ENCODE results near the gene TSACC.
A peak's percentile ranks its signal among the peaks of the same experiment; 100 is the strongest.
"Not testable (repeated sequence)": the region's sequence is repeated elsewhere in the genome, so short reads cannot be mapped to it uniquely, and the experiment has no call there.

Gene TSACC

DNA sequence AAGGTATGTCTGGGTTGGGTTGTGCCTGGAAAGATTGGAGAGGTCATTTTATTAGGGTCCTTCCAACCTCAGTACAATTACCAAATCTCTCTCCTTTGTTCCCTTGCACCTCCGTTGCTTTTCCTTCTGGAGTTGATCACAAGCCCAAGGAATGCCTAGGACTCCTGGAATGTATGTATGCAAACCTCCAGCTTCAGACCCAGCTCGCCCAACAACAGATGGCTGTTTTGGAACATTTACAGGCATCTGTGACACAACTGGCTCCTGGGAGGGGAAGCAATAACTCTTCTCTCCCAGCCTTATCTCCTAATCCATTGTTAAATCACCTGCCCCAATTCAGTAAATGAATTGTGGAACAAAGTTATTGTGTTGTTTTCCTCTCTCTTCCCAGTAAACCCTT, 8.3 kb downstream of the TSACC start:
- no peak for DNase-seq (ENCODE audit: low read depth)

DNA sequence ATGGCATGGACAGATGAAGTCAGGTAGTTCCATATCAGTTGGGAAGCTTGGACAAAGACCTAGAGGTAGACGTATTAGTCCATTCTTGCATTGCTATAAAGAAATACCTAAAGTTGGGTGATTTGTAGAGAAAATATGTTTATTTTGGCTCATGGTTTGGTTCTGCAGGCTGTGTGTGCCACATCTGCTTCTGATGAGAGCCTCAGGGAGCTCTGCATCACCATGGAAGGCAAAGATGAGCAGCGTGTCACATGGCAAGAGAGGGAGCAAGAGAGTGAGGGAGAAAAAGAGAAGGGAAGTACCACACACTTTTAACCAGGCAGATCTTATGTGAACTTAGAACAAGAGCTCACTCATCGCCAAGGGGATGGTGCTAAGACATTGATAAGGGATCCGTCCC, 9.0 kb downstream of the TSACC start:
- no peak for DNase-seq (ENCODE audit: low read depth)

DNA sequence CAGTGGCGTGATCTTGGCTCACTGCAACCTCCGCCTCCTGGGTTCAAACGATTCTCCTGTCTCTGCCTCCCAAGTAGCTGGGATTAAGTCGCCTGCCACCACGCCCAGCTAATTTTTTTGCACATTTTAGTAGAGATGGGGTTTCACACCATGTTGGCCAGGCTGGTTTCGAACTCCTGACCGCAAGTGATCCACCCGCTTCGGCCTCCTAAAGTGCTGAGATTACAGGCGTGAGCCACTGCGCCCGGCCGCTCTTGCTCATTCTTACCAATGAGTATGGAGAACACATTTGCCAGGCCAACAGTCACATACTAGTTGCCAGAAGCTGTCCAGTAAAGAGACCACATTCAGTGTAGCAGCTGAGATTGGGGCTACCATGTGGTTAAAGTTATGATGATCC, 14.2 kb downstream of the TSACC start:
- DNase-seq (ENCODE audit: low read depth), result not testable (repeated sequence)

DNA sequence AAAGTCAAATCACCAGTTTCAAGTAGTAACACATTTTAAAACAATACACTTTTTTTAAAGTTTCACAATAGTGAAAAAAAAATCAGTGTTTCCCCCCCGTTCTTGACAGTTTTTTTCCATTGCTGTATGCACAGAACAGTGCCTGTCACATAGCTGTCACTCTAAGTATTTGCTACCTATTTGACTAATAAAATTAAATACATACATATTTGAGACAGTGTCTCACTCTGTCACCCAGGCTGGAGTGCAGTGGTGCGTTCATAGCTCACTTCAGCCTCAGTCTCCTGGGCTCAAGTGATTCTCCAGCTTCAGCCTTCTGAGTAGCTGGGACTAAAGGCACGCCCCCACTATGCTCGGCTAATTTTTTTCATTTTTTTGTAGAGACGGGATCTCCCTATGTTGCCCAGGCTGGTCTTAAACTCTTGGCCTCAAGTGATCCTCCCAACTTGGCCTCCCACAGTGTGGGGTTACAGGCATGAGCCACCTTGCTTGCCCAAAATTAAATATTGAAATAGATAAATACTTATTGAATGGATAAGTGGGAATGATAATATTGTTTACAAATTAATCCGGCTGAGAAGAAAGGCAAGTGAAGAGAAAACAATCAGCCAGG, 18.0 kb downstream of the TSACC start:
- no peak for DNase-seq (ENCODE audit: low read depth)

DNA sequence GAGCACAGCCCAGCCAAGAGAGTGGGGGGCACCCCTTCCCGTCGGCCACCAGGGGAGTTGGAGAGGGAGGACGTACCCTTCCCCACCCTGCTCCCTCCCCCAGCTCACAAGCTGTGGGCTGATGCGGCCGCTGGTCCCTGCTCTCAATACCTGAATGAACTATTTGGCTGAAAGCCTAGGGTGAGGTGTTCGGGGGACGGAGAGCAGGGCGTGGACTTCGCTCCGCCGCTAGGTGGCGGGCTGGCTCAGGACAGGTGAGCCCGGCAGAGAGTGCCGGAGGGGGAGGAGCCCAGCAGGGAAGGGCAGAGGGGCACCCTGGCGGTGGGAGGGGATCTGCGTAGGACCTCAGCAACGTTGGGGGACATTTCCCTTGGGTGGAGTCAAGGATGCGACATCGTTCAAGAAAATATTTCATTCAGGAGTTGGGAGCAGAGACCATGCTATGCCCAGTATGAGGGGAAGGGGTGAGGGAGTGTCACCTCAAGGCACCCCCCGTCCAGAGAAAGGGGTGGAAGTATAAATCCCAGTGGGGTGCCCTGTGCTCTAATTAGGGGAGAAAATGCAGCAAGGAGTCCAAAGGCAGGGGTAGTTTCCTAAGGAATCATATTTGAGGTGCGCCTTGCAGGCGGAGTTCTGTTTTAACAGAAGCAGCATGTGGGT, 18.7 kb downstream of the TSACC start:
- DNase-seq (ENCODE audit: low read depth), result peak; percentile 38

DNA sequence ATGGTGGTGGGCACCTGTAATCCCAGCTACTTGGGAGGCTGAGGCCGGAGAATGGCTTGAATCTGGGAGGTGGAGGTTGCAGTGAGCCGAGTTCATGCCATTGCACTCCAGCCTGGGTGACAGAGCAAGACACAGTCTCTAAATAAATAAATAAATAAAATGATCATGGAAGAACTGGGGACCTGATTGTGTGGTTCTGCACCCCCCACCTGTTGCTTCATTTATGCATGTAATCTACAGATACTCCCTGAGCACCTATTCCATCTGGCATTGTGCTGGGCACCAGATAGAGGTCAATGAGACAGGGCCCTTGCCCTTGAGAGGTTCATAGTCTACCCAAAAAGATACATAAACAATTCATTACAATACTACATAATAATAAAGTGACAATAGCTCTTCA, 19.7 kb downstream of the TSACC start:
- DNase-seq (ENCODE audit: low read depth), result no peak

DNA sequence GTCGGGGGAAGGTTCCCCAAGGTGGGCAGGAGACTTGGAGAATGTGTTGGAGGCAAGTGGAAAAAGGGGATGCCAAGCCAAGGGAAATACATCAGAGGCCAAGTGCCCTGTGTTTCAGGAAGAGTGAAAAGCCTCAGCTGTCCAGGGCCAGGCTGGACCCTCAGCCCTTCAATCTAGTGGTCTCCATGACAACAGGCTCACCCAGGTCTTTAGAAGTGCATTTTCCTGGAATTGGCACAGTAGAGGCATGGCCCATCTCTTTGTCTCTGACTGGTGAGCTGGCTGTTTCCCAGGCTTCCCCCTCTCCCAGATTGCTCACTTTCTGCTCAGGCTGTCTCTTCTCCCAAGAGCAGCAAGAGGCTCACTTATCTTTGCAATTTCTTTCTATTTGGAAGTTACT, 20.3 kb downstream of the TSACC start:
- no peak for DNase-seq (ENCODE audit: low read depth)

DNA sequence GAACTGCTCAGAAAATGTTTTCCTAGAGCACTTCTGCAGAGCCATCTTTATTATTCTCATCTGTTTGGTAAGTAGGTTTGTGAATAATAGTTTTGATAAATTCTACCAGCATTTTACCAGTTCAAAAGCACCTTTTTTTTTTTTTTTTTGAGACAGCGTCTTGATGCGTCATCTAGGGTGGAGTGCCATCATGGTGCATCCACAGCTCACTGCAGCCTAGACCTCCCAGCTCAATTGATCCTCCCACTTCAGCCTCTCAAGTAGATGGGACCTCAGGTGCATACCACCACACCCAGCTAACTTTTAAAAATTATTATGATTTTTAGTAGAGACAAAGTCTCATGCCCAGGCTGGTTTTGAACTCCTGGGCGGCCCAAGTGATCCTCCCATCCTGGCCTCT, 20.9 kb downstream of the TSACC start:
- DNase-seq (ENCODE audit: low read depth), result no peak

DNA sequence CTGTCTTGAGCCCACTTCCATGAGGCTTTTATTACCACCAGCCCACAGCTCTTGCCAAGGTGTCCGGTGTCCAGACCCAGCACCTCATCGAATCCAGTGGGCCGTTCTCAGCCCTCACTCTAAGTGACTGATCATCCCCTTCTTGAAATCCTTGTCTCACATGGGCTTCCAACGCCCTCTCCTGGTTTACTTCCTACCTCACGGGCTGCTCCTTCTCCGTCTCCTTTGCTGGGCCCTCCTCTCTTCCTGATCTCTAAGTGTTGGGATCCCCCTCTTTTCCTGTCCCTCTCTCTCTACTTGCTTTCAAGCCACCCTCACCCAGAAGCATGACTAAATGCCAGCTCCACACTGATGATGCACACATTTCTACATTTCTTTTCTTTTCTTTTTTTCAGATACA, 21.6 kb downstream of the TSACC start:
- no peak for DNase-seq (ENCODE audit: low read depth)

DNA sequence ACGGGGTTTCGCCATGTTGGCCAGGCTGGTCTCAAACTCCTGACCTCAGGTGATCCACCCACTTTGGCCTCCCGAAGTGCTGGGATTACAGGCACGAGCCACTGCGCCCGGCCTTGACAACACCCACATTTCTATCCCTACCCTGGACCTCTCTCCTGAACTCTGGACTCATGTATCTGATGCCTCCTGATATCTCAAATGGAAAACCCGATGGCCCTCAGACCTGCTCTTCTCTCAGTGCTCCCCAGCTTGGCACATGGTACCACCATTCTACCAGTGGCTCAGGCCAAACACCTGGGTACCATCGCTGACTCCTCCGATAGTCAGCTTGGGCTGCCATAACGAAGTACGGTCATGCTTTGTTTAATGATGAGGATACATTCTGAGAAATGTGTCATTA, 22.2 kb downstream of the TSACC start:
- DNase-seq (ENCODE audit: low read depth), result no peak

DNA sequence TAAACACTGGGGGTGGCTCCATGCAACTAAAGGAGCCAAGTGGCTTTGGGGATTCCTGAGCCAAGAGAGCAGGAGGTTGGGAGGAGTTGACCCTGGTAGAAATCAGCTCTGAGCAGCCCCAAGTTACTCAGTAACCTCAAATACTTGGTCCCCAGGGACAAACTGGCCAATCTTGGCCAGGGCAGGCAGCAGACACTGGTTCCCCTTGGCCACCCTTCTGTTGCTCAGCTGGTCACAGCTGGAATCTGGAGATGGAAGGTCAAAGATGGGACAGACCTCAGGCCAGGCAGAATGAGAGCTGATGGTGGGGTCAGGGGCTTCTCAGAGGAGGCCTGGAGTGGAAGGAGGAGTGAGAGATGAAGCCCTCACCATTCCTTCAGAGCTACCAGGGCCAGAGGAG, 27.4 kb downstream of the TSACC start:
- DNase-seq (ENCODE audit: low read depth), result no peak

DNA sequence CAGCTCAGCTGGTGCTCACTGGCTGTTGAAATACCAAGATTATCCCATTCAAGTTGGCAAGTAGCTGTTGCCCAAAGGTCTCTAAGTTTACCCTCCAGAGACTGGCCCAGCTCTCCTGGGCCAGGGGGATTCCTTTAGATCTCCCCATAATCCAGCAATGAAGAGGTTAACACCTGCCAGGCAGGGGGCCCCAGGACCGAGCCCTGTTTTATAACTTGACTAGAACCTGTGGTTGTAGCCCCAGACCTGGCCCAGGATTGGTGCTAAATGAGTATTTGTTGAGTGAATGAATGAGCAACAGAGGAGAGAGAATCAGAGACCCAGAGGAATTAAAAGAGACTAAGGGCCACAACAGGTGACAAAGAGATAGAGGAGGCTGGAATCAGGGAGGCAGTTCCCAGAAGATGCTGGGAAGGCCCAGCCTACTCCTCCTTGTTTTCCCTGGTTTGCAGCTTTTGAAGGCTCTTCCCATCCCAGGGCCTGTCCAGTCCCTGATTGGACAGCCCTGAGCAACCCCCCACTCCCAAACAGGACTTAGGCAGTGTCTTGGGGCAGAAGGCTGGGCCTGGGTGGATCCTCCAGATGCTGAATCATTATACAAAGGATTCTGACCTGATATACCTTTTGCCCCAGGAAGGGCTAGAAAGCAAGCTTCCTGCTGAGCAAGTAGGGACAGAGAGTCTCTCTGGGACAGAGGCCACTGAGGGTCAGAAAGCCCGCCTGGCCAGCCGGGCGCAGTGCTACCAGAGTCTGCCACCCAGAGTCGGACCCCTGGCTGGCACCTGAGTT, 28.2 kb downstream of the TSACC start:
- DNase-seq (ENCODE audit: low read depth), result no peak

DNA sequence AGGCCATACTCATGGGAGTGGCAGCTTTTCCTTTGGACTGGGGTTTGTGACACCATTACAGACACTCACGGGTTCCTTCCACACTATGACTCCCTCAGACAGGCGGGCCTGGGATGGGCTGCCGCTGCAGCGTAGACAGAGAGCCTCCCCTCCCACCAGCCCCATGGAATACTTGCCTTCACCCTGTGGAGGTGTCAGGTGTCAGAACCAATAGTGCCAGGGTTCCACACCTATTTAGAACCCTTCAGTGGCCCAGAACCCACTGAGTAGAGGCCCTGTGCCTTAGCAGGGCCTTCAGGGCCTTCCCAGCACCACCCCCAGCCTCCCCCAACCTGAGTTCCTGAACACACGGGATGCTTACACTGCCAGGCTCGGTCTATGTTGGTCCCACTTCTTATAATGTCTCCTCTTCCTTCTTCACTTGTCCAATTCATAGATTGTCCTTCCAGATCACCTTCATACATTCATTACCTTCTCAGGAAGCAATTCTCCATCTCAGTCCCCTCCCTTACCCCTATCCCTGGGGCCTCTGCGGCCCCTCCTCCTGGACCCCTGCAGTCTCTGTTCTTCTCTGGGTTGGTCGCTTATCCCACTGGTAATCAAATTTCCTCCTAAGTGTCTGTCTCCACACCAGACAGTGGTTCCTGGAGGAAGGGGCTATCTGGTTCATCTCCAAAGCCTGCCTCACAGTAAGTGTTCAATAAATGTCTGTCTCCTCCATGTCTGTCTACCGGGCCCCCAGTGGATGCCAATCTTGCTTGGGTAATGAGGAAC, 29.2 kb downstream of the TSACC start:
- DNase-seq (ENCODE audit: low read depth), result no peak

DNA sequence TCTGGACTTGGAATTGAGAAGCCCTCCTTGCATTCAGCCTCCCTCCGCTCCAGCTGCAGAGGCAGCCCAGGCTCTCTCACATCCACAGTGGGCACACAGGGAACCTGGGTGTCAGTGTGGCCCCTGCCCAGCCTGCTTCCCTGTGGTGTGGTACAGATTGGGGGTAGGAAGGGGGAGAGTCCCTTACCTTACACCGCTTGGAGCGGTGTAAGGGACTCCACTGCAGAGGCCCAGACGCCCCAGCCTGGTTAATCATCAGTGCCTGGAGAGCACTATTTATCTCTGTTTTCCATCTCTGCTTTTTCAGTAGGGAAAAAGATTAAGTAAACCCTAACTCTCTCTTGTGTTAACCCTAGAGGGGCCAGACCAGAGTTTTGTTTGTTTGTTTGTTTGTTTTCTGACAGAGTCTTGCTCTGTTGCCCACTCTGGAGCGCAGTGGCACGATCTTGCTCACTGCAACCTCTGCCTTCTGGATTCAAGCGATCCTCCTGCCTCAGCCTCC, 29.9 kb downstream of the TSACC start:
- DNase-seq (ENCODE audit: low read depth), result no peak

DNA sequence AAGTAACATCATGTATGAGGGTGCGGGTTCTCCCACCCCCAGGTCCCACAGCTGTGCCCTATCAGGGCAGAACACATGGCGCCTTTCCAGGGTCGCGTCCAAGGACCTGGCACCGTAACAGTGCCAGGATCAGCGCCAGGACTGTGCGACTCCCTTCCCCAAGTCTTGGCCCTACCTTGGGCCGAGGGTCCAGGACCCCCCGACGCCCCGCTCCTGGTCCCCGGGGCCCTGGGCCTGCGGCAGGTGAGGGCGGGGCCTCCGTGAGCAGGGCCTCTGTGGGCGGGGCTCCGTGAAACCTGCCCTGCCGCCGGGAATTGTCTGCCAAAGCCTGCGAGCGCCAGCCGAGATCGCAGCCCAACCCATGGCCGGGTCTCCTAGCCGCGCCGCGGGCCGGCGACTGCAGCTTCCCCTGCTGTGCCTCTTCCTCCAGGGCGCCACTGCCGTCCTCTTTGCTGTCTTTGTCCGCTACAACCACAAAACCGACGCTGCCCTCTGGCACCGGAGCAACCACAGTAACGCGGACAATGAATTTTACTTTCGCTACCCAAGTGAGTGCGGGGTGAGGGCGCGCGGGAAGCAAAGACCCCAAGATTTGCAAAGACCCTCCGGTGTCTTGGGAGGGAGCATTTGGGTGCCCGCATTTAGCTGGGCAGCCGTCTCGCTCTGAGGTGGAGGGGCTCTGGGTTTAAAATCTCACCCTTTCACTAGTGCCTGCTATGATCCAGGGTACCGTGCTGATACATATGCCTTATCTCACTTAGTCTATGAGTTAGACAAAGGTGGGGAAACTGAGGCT, 30.8 kb downstream of the TSACC start, which contains the start of gene RHBG:
Gene RHBG (plus strand): TSS at position 323 of the 796 bp plus-strand sequence. CDS start 39 bp downstream, at position 362.
- no peak for DNase-seq (ENCODE audit: low read depth)

DNA sequence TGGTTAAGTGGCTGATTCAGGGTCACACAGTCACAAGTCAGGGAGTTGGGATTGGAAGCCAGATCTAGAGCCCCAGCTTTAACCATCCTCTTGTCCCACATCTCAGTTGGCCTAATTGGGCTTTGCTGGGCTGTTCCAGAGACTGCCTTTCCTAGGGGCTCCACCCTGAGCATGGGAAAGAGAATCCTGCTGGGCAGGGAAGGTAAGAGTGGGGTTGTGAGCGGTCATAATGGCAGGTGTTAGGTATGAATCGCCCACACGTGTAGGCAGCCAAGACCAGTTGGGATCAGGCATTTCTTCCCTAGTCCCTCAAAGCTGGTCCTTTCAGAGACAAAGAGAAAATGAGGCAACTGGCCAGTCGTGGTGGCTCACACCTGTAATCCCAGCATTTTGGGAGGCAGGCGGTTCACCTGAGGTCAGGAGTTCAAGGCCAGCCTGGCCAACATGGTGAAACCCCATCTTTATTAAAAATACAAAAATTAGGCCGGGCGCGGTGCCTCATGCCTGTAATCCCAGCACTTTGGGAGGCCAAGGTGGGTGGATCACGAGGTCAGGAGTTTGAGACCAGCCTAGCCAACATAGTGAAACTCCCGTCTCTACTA, 31.5 kb downstream of the TSACC start:
- not testable (repeated sequence) for DNase-seq (ENCODE audit: low read depth)

DNA sequence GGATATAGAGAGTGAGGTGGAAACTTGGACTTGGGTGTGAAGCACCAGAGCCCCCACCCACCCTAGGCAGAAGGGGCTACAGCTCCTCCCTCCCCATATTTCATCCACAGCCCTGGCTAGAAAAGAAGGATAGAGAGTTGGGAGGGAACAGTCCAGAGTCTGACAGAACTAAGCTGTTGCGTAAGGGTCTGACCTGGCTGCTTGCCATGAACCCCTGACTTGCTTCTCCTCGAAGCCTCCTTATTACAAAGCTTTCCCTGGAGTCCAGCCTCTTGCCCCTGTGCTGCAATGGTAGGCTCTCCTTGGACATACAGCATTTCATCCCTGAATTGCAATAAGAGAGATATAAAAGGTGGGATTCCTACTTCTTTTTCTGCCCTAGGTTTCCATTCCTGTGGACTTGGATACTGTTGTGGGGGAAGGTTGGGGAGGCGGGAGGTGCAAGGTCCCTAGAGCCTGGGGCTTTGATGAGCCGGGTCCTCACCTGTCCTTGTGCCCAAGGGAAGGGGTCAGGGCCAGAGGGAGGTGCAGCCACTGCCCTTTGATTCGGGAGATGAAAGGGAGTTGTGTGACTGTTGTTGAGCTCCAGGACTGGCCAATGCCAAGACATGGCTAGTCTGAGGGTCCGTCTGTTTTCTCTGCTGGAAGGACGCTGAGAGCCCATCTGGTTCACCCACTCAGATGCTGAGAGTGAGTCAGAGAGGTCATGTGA, 33.4 kb downstream of the TSACC start:
- no peak for DNase-seq (ENCODE audit: low read depth)

DNA sequence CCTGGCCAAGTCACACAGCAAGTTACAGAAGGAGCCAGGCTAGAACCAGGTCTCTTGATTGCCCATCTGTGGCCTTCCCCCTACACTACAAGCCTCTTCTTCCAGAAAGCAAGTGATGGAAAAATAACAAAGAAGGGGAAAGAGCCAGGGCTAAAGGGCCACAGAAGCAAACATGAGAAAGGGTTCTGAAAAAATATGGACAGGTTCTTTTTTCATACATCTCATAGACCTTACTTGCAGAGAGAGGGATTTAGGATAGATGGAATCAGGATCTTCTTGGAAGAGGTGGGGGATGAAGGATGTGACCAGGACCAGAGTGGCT, 33.9 kb downstream of the TSACC start:
- no peak for DNase-seq (ENCODE audit: low read depth)

DNA sequence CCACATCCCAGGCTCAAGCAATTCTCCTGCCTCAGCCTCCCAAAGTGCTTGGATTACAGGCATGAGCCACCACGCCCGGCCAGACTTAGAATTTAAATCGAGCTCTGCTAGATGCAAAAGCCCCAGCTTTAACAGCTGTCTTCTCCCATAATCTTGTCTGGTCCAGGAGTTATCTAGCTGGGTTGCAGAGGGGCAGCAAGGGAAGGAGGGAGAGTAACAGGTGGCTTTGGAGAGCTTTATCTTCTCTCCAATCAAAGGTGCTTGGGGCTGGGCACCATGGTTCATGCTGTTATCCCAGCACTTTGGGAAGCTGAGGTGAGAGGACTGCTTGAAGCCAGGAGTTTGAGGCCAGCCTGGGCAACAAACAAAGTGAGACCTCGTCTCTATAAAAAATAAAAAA, 34.5 kb downstream of the TSACC start:
- no peak for DNase-seq (ENCODE audit: low read depth)

DNA sequence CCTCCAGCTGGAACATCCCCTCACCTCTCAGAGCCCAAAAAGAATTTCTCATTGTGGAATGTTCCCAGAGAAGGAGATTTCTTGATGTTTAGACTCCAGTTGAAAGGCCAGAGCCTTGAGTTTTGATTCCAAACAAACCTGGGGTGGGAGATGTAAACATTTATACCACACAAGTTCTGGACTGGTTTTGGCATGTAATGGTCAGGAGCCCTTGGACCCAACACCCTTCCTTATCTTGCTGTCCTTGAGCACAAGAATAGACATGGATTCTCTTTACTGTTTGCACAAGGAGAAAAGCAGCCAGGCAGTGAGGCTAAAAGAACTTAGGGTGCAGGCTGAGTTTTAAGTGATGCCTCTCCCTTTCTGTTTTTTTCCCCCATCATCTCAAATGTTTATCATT, 35.2 kb downstream of the TSACC start:
- DNase-seq (ENCODE audit: low read depth), result no peak

DNA sequence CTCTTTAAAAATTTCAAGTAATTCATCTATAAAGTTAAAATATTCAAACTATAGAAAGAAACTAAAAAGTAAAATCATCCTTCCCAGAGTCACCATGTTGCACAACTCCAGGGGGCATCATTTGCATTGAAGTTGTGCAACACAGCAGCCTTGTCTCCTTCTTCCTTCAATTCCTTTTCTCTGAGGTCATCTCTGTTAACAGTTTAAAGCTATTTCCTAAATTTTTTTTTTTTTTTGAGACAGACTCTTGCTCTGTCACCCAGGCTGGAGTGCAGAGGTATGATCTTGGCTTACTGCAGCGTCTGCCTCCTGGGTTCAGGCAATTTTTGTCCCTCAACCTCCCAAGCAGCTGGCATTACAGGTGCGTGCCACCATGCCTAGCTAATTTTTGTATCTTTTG, 37.8 kb downstream of the TSACC start:
- no peak for DNase-seq (ENCODE audit: low read depth)

Data from activated T-helper 1 cell treated with Interleukin-2 at 50 U/mL for 16 hours (primary cell).